Omental fat pad (tissue), 4 donors: ENCODE measurements around the gene DUSP6. TPM values are rescaled to one million over a fixed set of nuclear protein-coding genes. Genes with fewer than 3 reads are reported as not detected.
"Not testable (repeated sequence)": the region's sequence is repeated elsewhere in the genome, so short reads cannot be mapped to it uniquely, and the experiment has no call there.

ENCODE experiments used
- ATAC-seq: fragments of 150-250 bp; one replicate; pipeline ENCODE4 v1.9.1; 2016; ENCODE audit warnings: mild to moderate bottlenecking, moderate library complexity; ENCODE audit not compliant: low FRiP score
- DNase-seq: peaks from one replicate; pipeline ENCODE4 v3.0.0-alpha.2; 2019; ENCODE audit warnings: low spot score
- total RNA-seq, 4 donors: library from RNA; depleted of rRNA; stranded (reverse); fragments of >200 nt; gene quantifications; one replicate each; pipeline ENCODE4 v1.1.0, GENCODE V29; 2016
- TF ChIP-seq, protein P1 (sequence below), 3 donors: fragments of 450-650 bp; IDR thresholded peaks; one replicate each; pipeline ENCODE4 v1.5.1; 2016 to 2017; ENCODE audit warnings: antibody characterized with exemption in 3 of 3, mild to moderate bottlenecking in 3 of 3, moderate library complexity in 2 of 3

Gene DUSP6
- total RNA-seq, 4 donors from 2014 or later = 201 to 329 (median 213) TPM

- ATAC-seq (no peak), DNase-seq (no peak)
- TF ChIP-seq, protein P1, sequence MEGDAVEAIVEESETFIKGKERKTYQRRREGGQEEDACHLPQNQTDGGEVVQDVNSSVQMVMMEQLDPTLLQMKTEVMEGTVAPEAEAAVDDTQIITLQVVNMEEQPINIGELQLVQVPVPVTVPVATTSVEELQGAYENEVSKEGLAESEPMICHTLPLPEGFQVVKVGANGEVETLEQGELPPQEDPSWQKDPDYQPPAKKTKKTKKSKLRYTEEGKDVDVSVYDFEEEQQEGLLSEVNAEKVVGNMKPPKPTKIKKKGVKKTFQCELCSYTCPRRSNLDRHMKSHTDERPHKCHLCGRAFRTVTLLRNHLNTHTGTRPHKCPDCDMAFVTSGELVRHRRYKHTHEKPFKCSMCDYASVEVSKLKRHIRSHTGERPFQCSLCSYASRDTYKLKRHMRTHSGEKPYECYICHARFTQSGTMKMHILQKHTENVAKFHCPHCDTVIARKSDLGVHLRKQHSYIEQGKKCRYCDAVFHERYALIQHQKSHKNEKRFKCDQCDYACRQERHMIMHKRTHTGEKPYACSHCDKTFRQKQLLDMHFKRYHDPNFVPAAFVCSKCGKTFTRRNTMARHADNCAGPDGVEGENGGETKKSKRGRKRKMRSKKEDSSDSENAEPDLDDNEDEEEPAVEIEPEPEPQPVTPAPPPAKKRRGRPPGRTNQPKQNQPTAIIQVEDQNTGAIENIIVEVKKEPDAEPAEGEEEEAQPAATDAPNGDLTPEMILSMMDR (IDR thresholded peaks at IDR 0.05) = no peak
Measured at GRCh38 chr12:89343127-89343526, 9.2 kb downstream of the DUSP6 start.

DNA sequence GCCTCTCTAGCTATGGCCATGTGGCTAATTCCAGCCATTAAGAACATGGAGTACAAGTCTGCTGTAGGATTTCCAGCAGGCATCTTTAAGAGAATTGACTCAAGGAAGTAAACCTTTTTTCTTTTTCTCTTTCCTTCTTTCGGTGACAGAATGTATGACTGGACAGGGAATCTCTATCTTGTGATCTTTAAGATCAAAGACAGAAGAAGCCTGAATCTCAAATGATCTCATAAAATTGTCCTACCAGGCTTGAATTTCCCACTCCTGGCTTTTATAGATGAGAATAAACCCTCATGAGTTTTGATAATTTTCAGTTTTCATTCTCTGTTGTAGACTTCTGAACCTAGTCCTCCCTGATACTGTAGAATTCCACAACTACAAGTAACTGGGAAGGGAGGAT lies 11.4 kb downstream of the DUSP6 start:
- ATAC-seq (no peak), DNase-seq (no peak)
- TF ChIP-seq, protein P1 (IDR thresholded peaks at IDR 0.05) = no peak

DNA sequence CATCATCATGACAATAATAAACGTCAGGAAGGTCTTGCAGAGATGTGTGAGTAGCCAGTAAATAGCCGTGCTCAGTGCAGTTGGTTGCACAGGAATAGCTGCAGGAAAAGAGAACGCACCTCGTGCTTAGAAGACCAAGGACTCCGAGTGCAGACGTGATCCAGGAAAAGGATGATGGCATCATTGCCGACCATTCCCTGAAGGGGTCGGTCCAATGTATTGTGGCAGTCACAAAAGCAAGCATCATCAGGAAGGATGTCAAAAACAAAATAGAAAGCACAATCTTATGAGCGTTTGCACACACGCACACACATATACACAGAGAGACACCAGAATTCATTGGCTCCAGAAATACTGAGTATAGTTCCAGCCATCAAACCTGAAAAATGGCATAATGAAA lies 12.8 kb downstream of the DUSP6 start:
- ATAC-seq = no peak

GRCh38 chr12:89337136-89337535 lies 15.2 kb downstream of the DUSP6 start:
- not testable (repeated sequence) for DNase-seq, ATAC-seq

More for the DNA sequence above, 12.8 kb downstream of the DUSP6 start:
- TF ChIP-seq, protein P1 (IDR thresholded peaks at IDR 0.05) = no peak
- DNase-seq = no peak

DNA sequence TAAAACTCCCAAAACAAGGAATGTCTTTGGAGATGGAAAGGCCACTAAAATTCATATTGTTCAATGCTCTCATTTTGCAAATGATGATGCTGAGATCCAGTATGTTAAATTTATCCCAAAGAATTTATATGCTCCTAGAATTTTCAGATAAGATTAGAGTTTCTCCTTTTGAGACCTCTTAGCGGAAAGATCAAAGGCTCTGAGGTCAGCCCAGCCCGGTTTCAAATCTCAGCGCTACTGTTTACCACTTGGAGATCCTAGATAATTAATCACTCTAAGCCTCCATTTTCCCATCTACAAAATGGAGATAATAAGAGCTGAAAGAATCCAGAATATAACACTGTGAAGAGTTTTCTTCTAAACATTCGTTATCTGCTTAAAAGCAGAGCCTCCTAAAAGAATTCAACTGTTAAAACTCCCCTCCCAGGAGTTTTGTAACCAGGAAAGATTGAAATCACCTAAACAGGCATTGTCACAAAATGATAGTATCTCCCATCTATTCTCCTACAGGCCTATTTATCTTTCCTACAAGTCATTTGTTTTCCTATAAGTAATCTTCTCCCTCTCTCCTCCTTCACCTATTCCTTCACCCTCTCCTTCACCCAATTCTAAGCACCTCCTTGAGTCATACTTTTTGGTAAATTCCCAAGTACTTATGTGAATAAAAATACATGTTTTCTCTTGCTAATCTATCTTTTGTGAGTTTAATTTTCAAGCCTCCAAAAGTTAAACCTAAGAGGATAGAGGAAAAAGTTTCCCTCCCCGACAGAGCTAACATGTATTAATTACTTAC lies 16.7 kb downstream of the DUSP6 start:
- ATAC-seq (no peak), DNase-seq (no peak)
- TF ChIP-seq, protein P1 (IDR thresholded peaks at IDR 0.05) = no peak

DNA sequence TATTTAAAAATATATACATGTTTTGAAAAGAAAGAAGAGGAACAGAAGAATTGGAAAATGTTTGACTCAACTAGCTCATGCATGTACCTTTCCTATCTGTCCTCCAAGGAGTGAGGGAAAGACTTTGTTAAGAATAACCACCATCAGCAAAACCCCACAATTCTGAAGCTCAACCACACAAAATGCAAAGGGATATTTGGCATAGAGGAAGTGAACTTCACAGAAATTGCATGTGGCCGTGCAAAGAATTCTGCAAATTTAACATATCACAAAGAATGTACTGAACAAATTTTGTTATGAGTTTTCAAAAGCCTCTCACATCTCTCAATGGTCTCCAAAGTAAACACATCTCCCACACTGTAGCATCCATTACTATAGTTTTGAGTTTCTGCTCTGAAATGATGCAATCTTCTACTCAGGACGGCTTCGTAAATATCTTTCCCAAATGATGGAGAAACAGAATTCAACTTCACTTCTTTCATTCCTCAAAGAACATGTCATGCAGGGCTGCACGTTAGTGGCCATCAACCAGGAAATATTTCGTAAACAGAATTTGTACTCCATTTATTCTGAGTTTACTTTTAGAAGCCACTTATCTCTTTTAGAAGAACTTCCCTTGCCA lies 17.6 kb downstream of the DUSP6 start:
- TF ChIP-seq, protein P1 (IDR thresholded peaks at IDR 0.05) = no peak
- ATAC-seq = no peak
- DNase-seq = no peak

- no peak for ATAC-seq
- no peak for DNase-seq
Measured at GRCh38 chr12:89333564-89334252, 18.6 kb downstream of the DUSP6 start.

More at GRCh38 chr12:89333564-89334252, 18.6 kb downstream of the DUSP6 start:
- TF ChIP-seq, protein P1 (IDR thresholded peaks at IDR 0.05) = no peak
